GM18909 (cell line): ENCODE measurements around the gene ABCG1.

Experiments
- ATAC-seq: cut with Tn5 transposase; IDR thresholded peaks from one replicate; pipeline ENCODE4 v1.9.1; 2021; ENCODE audit warnings: mild to moderate bottlenecking; ENCODE audit not compliant: unreplicated experiment, poor library complexity

ABCG1 gene

GRCh38 chr21:42248241-42248640 is 29.3 kb downstream of the ABCG1 start:
- ATAC-seq: no peak

GRCh38 chr21:42248783-42249597 is 30.1 kb downstream of the ABCG1 start:
- ATAC-seq: peak; percentile 74

- ATAC-seq: no peak
Observed at GRCh38 chr21:42250422-42251403, 31.8 kb downstream of the ABCG1 start.

GRCh38 chr21:42251654-42252324 is 32.8 kb downstream of the ABCG1 start:
- no peak for ATAC-seq

GRCh38 chr21:42252325-42252654 is 33.4 kb downstream of the ABCG1 start:
- no peak for ATAC-seq

- no peak for ATAC-seq
Observed at GRCh38 chr21:42252778-42253340, 33.9 kb downstream of the ABCG1 start.

GRCh38 chr21:42253466-42253865 is 34.5 kb downstream of the ABCG1 start:
- no peak for ATAC-seq

GRCh38 chr21:42254083-42254482 is 35.1 kb downstream of the ABCG1 start:
- no peak for ATAC-seq

- ATAC-seq: no peak
Observed at GRCh38 chr21:42254651-42255601, 36.0 kb downstream of the ABCG1 start.

- no peak for ATAC-seq
Observed at GRCh38 chr21:42255825-42256224, 36.9 kb downstream of the ABCG1 start.

- ATAC-seq: no peak
Observed at GRCh38 chr21:42256316-42256715, 37.4 kb downstream of the ABCG1 start.

GRCh38 chr21:42257091-42257765 is 38.3 kb downstream of the ABCG1 start:
- ATAC-seq: no peak

- ATAC-seq: no peak
Observed at GRCh38 chr21:42258150-42258884, 39.4 kb downstream of the ABCG1 start.

GRCh38 chr21:42258885-42259407 is 40.0 kb downstream of the ABCG1 start:
- ATAC-seq: no peak

- ATAC-seq: no peak
Observed at GRCh38 chr21:42260121-42260520, 41.2 kb downstream of the ABCG1 start.

- no peak for ATAC-seq
Observed at GRCh38 chr21:42261829-42262200, 42.9 kb downstream of the ABCG1 start.

GRCh38 chr21:42262831-42263231 is 43.9 kb downstream of the ABCG1 start:
- no peak for ATAC-seq

GRCh38 chr21:42263591-42264131 is 44.7 kb downstream of the ABCG1 start:
- ATAC-seq: no peak
